ENCODE results near the gene SMIM24.
"Not testable (repeated sequence)": the region's sequence is repeated elsewhere in the genome, so short reads cannot be mapped to it uniquely, and the experiment has no call there.

Gene SMIM24

GRCh38 chr19:3451451-3451866 is 28.9 kb downstream of the SMIM24 start:
- H3K36me3 ChIP-seq (ENCODE audit: control insufficient read depth, insufficient read depth, low read length), result peaks cover 8% of the 10 kb centered on the region
- H3K4me3 ChIP-seq (ENCODE audit: extremely low read depth, insufficient read depth, low read length, poor library complexity, severe bottlenecking), result no peak overlapping the region
- H3K27ac ChIP-seq (ENCODE audit: low read depth, low read length, severe bottlenecking), result peak overlapping the region; percentile 75
- H3K9me3 ChIP-seq (ENCODE audit: control insufficient read depth, low read length), result no peaks in the 10 kb centered on the region
- WGBS, 2 experiments (ENCODE audit: insufficient coverage in 2 of 2), result 92 to 94% methylated on average over 5 to 7 of the region's 10 CpGs
- H3K4me1 ChIP-seq (ENCODE audit: control insufficient read depth, insufficient read depth, low read length, poor library complexity, severe bottlenecking), result no peaks in the 10 kb centered on the region

GRCh38 chr19:3450796-3451411 is 29.4 kb downstream of the SMIM24 start:
- WGBS, 2 experiments (ENCODE audit: insufficient coverage in 2 of 2), result 75 to 87% methylated on average over 10 to 12 of the region's 12 CpGs

GRCh38 chr19:3448616-3449334 is 31.6 kb downstream of the SMIM24 start:
- Histone ChIP-seq H3K36me3 (ENCODE audit: control insufficient read depth, insufficient read depth, low read length) (peaks cover 8% of the 10 kb centered on the region), H3K27ac (ENCODE audit: low read depth, low read length, severe bottlenecking) (no peak overlapping the region), H3K4me1 (ENCODE audit: control insufficient read depth, insufficient read depth, low read length, poor library complexity, severe bottlenecking) (peaks cover 13% of the 10 kb centered on the region), H3K9me3 (ENCODE audit: control insufficient read depth, low read length) (no peaks in the 10 kb centered on the region), H3K4me3 (ENCODE audit: extremely low read depth, insufficient read depth, low read length, poor library complexity, severe bottlenecking) (no peak overlapping the region)
- 92 to 94% methylated on average over 22 to 28 of the region's 28 CpGs for WGBS, 2 experiments (ENCODE audit: insufficient coverage in 2 of 2)

More at GRCh38 chr19:3450796-3451411, 29.4 kb downstream of the SMIM24 start:
- H3K4me3 ChIP-seq (ENCODE audit: extremely low read depth, insufficient read depth, low read length, poor library complexity, severe bottlenecking), result no peak overlapping the region
- peaks cover 8% of the 10 kb centered on the region for H3K36me3 ChIP-seq (ENCODE audit: control insufficient read depth, insufficient read depth, low read length)
- H3K4me1 ChIP-seq (ENCODE audit: control insufficient read depth, insufficient read depth, low read length, poor library complexity, severe bottlenecking), result no peaks in the 10 kb centered on the region
- peak overlapping the region; percentile 75 for H3K27ac ChIP-seq (ENCODE audit: low read depth, low read length, severe bottlenecking)
- H3K9me3 ChIP-seq (ENCODE audit: control insufficient read depth, low read length), result no peaks in the 10 kb centered on the region

- H3K4me3 ChIP-seq (ENCODE audit: extremely low read depth, insufficient read depth, low read length, poor library complexity, severe bottlenecking); H3K36me3 ChIP-seq (ENCODE audit: control insufficient read depth, insufficient read depth, low read length): not testable (repeated sequence)
- peaks cover 19% of the 10 kb centered on the region for H3K4me1 ChIP-seq (ENCODE audit: control insufficient read depth, insufficient read depth, low read length, poor library complexity, severe bottlenecking)
These were observed 33.7 kb downstream of the SMIM24 start for GRCh38 chr19:3446657-3447056.

GRCh38 chr19:3444695-3445234 is 35.6 kb downstream of the SMIM24 start:
- 71 to 73% methylated on average over 23 to 24 of the region's 24 CpGs for WGBS, 2 experiments (ENCODE audit: insufficient coverage in 2 of 2)
- no peaks in the 10 kb centered on the region for H3K9me3 ChIP-seq (ENCODE audit: control insufficient read depth, low read length)
- H3K4me3 ChIP-seq (ENCODE audit: extremely low read depth, insufficient read depth, low read length, poor library complexity, severe bottlenecking), result no peak overlapping the region
- no peaks in the 10 kb centered on the region for H3K36me3 ChIP-seq (ENCODE audit: control insufficient read depth, insufficient read depth, low read length)
- H3K4me1 ChIP-seq (ENCODE audit: control insufficient read depth, insufficient read depth, low read length, poor library complexity, severe bottlenecking), result peaks cover 23% of the 10 kb centered on the region
- H3K27ac ChIP-seq (ENCODE audit: low read depth, low read length, severe bottlenecking), result peak overlapping the region; percentile 67

More at GRCh38 chr19:3446657-3447056, 33.7 kb downstream of the SMIM24 start:
- 91 to 94% methylated on average over 2 to 3 of the region's 4 CpGs for WGBS, 2 experiments (ENCODE audit: insufficient coverage in 2 of 2)
- H3K9me3 ChIP-seq (ENCODE audit: control insufficient read depth, low read length); H3K27ac ChIP-seq (ENCODE audit: low read depth, low read length, severe bottlenecking): not testable (repeated sequence)

- Histone ChIP-seq H3K36me3 (ENCODE audit: control insufficient read depth, insufficient read depth, low read length) (no peaks in the 10 kb centered on the region), H3K4me3 (ENCODE audit: extremely low read depth, insufficient read depth, low read length, poor library complexity, severe bottlenecking) (peak overlapping the region; percentile 6), H3K4me1 (ENCODE audit: control insufficient read depth, insufficient read depth, low read length, poor library complexity, severe bottlenecking) (peaks cover 23% of the 10 kb centered on the region), H3K27ac (ENCODE audit: low read depth, low read length, severe bottlenecking) (peak overlapping the region; percentile 67), H3K9me3 (ENCODE audit: control insufficient read depth, low read length) (no peaks in the 10 kb centered on the region)
- WGBS, 2 experiments (ENCODE audit: insufficient coverage in 2 of 2), result 21 to 23% methylated on average over 27 to 30 of the region's 33 CpGs
These were observed 36.3 kb downstream of the SMIM24 start for GRCh38 chr19:3443840-3444694.

GRCh38 chr19:3442487-3443071 is 37.7 kb downstream of the SMIM24 start:
- Histone ChIP-seq H3K27ac (ENCODE audit: low read depth, low read length, severe bottlenecking) (no peak overlapping the region), H3K4me1 (ENCODE audit: control insufficient read depth, insufficient read depth, low read length, poor library complexity, severe bottlenecking) (peaks cover 23% of the 10 kb centered on the region), H3K9me3 (ENCODE audit: control insufficient read depth, low read length) (peaks cover 3% of the 10 kb centered on the region), H3K36me3 (ENCODE audit: control insufficient read depth, insufficient read depth, low read length) (no peaks in the 10 kb centered on the region), H3K4me3 (ENCODE audit: extremely low read depth, insufficient read depth, low read length, poor library complexity, severe bottlenecking) (no peak overlapping the region)
- WGBS, 2 experiments (ENCODE audit: insufficient coverage in 2 of 2), result 85 to 86% methylated on average over 13 to 14 of the region's 15 CpGs

- peaks cover 23% of the 10 kb centered on the region for H3K4me1 ChIP-seq (ENCODE audit: control insufficient read depth, insufficient read depth, low read length, poor library complexity, severe bottlenecking)
- H3K27ac ChIP-seq (ENCODE audit: low read depth, low read length, severe bottlenecking), result no peak overlapping the region
- no peak overlapping the region for H3K4me3 ChIP-seq (ENCODE audit: extremely low read depth, insufficient read depth, low read length, poor library complexity, severe bottlenecking)
- no peaks in the 10 kb centered on the region for H3K36me3 ChIP-seq (ENCODE audit: control insufficient read depth, insufficient read depth, low read length)
- 66 to 71% methylated on average over 10 to 12 of the region's 14 CpGs for WGBS, 2 experiments (ENCODE audit: insufficient coverage in 2 of 2)
- peaks cover 3% of the 10 kb centered on the region for H3K9me3 ChIP-seq (ENCODE audit: control insufficient read depth, low read length)
These were observed 38.4 kb downstream of the SMIM24 start for GRCh38 chr19:3441986-3442329.

GRCh38 chr19:3441089-3441985 is 39.0 kb downstream of the SMIM24 start:
- H3K27ac ChIP-seq (ENCODE audit: low read depth, low read length, severe bottlenecking), result no peak overlapping the region
- no peak overlapping the region for H3K4me3 ChIP-seq (ENCODE audit: extremely low read depth, insufficient read depth, low read length, poor library complexity, severe bottlenecking)
- WGBS, 2 experiments (ENCODE audit: insufficient coverage in 2 of 2), result 88 to 91% methylated on average over 20 to 25 of the region's 25 CpGs
- H3K4me1 ChIP-seq (ENCODE audit: control insufficient read depth, insufficient read depth, low read length, poor library complexity, severe bottlenecking), result peaks cover 23% of the 10 kb centered on the region
- H3K36me3 ChIP-seq (ENCODE audit: control insufficient read depth, insufficient read depth, low read length), result no peaks in the 10 kb centered on the region
- H3K9me3 ChIP-seq (ENCODE audit: control insufficient read depth, low read length), result peaks cover 3% of the 10 kb centered on the region
